HG02840 (cell line): ENCODE data around the gene CDC34.

Experiments used
- ATAC-seq: cut with Tn5 transposase; IDR thresholded peaks from one replicate; pipeline ENCODE4 v1.9.1; 2021; ENCODE audit warnings: mild to moderate bottlenecking, moderate library complexity, moderate number of reproducible peaks; ENCODE audit not compliant: unreplicated experiment, low FRiP score

The CDC34 gene

DNA sequence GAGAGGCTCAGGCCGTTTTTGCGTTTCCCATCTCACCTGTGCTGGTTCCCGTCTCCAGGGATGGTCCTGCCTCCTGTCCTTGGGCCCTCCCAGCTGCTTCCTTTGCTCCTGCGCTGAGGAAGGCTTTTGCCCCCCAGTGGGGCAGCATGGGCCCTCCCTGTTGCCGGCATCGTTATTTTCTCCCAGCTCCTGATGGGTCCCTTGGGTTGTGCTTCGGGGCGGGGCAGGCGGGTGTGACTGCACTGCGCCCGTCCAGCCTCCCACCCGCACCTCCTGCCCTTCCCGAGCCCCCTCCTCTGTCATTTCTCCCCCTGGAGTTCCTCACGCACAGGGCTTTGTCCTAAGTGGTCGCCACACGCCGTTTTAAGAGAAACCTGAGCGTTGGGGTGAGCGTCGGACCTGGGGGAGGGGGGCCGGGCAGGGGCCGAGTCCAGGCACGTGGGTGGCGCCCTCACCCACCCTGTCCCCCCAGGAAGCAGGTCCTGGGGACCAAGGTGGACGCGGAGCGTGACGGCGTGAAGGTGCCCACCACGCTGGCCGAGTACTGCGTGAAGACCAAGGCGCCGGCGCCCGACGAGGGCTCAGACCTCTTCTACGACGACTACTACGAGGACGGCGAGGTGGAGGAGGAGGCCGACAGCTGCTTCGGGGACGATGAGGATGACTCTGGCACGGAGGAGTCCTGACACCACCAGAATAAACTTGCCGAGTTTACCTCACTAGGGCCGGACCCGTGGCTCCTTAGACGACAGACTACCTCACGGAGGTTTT is 9.5 kb downstream of the CDC34 start:
- no peak for ATAC-seq

DNA sequence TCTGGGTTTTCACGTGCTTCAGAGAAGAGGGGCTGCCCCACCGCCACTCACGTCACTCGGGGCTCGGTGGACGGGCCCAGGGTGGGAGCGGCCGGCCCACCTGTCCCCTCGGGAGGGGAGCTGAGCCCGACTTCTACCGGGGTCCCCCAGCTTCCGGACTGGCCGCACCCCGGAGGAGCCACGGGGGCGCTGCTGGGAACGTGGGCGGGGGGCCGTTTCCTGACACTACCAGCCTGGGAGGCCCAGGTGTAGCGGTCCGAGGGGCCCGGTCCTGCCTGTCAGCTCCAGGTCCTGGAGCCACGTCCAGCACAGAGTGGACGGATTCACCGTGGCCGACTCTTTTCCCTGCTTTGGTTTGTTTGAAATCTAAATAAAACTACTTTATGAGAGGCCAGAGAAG is 10.1 kb downstream of the CDC34 start:
- ATAC-seq, result no peak

DNA sequence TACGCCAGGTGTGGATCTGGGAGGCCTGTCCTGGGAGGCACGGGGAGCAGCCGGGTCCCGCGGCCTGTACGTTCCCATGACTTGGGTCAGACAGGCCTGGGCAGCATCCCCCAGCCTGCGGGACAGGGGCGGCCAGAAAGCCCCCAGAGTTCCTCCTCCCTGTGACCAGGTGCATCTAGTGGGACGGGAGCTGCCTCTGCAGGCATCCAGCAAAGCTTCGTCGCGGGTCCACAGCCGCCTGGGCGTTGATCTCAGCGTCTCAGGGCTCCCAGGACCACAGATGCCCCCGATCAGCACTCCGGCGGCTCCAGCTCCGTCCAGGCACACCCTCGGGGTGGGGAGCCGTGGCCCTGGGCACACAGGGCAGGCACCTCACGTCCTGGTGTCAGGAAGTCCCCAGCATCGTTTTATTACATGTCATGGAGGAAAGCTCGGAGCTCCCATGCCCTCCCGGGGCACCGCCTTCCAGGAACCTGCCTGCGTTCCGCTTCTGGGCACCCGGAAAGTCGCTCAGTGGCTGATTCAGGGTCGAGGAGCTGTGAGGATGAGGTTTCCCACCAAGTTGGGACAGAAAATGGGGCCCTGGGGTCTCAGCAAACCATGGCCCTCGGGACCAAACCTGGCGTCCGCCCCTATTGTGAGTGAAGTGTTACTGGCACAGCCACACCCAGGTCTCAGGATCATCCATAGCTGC is 10.8 kb downstream of the CDC34 start:
- no peak for ATAC-seq

DNA sequence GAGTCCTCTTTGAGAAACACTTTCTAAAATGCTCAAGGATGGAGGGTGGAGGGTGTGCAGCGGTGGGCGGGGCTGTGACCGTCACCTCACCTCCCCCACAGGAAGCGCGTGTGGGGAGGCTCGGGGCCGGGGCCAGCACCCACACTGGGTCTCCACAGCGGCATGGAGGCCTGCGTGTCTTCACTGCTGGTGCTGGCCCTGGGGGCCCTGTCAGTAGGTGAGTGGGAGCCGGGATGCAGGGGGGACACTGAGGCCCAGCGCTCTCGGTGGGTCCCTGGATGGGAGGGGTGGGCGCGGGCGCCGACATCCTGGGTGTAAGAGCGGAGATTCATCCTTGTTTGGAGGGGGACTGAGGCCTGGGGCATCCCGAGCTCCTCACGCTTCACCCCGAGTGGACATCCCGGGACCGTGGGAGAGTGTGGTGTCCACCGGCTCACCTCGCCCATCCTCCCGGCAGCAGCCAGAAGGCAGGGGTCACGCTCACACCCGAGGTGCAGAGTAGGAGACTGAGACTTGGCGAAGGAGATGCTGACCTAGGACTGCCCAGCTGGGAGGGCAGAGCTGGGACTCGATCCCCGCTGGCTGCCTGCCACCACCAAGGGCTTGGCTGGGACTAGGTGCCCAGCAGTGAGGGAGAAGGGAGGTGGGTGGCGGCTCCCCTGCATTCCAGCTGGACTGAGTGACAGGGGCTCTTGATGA is 12.5 kb downstream of the CDC34 start, which contains the start of gene GZMM:
Gene GZMM, plus strand, starts transcription at position 144 of the 699 bp plus-strand sequence. Its CDS starts 19 bp downstream, at position 163.
- no peak for ATAC-seq

DNA sequence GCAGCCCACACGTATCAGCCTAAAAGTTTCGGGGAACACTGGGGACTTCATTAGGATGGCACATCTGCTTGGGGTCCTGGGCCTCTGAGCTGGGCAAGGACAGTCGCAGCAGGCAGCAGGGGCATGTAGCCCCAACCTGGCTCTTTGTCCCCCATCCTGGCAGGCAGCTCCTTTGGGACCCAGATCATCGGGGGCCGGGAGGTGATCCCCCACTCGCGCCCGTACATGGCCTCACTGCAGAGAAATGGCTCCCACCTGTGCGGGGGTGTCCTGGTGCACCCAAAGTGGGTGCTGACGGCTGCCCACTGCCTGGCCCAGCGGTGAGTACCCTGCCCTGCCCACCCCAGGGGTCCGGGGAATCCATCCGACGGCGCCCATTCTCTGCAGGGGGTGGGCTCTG is 15.6 kb downstream of the CDC34 start:
- no peak for ATAC-seq

DNA sequence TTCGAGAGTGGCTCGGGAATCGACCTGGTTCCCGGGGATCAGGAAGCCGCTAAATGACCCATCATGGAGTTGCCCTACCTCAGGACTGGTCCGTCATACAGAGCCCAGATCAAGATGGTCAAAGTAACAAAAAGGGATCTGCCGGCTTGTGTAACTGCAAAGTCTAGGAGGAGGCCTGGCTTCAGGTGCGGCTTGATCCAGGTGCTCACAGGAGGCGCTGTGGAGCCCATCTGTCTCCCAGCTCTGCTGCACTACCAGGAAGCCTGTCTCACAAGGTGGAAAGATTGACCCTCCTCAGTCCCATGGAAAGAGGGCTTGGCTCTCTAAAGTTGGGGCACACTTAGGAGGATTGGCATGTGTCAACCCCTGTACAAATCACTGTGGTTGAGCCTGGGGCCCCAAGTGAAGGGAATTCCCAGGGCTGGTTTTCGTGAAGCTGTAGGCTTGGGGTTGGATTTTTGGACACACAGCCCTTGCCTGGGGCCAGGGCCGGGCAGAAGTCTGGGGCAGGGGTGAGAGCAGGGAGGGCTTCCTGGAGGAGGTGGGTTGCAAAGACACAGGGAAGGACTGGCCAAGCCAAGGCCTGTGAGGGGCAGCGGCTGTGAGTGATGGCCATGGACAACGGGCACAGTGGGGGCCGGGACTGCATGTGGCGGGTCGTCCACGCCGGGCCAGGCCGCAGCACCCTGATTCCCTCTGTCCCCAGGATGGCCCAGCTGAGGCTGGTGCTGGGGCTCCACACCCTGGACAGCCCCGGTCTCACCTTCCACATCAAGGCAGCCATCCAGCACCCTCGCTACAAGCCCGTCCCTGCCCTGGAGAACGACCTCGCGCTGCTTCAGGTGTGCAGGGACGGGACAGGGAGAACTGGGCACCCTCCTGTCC is 16.5 kb downstream of the CDC34 start:
- ATAC-seq, result no peak

DNA sequence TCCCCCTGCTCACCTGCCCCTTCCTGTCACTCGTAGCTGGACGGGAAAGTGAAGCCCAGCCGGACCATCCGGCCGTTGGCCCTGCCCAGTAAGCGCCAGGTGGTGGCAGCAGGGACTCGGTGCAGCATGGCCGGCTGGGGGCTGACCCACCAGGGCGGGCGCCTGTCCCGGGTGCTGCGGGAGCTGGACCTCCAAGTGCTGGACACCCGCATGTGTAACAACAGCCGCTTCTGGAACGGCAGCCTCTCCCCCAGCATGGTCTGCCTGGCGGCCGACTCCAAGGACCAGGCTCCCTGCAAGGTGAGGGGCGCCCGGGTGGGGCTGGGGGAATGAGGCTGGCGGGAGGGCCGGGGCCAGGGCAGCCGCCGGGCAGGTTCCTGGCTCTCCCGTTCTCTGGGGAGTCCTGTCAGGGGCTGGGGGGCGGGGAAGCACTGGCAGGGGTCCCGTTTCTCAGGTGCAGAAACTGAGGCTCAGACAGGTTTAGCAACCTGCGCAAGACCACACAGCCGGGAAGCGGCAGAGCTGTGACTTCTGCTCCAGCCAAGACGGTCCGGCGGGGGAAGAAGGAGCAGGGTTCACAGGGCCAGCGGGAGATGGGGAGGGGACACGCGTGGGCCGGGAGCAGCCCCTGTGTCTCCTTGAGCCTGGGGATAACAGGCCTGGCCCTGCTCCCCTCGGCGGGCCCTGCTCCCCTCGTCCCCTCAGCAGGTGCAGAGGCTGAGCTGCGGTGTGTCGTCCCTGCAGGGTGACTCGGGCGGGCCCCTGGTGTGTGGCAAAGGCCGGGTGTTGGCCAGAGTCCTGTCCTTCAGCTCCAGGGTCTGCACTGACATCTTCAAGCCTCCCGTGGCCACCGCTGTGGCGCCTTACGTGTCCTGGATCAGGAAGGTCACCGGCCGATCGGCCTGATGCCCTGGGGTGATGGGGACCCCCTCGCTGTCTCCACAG is 17.6 kb downstream of the CDC34 start:
- ATAC-seq, result no peak

DNA sequence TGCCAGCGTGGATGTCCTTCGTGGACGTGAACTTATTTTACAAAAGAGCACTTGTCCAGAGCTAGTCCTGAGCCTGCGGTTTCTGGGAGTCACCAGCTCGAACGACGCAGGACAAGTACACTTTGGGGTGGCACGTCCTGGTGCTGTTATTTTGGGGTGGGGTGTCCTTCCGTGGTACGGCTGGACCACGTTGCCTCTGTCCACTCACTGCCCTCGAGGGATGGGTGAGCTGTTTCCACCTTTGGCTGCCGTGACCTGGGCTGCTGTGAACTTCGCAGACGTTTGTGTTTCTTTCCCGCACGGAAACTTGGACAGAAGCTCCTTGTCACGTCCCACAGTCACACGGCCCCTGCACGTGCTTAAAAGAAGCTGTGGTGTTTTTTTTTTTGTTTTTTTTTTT is 23.3 kb downstream of the CDC34 start:
- no peak for ATAC-seq

DNA sequence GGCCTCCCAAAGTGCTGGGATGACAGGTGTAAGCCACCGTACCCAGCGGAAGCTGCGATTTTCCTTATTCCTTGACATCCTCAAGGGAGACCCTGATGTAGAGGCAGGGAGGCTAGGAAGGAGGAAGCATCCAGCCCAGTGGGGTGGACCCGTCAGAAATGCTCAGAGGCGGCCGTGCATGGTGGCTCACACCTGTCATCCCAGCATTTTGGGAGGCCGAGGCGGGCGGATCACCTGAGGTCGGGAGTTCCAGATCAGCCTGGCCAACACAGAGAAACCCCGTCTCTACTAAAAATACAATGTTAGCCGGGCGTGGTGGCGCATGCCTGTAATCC is 23.9 kb downstream of the CDC34 start:
- no peak for ATAC-seq

DNA sequence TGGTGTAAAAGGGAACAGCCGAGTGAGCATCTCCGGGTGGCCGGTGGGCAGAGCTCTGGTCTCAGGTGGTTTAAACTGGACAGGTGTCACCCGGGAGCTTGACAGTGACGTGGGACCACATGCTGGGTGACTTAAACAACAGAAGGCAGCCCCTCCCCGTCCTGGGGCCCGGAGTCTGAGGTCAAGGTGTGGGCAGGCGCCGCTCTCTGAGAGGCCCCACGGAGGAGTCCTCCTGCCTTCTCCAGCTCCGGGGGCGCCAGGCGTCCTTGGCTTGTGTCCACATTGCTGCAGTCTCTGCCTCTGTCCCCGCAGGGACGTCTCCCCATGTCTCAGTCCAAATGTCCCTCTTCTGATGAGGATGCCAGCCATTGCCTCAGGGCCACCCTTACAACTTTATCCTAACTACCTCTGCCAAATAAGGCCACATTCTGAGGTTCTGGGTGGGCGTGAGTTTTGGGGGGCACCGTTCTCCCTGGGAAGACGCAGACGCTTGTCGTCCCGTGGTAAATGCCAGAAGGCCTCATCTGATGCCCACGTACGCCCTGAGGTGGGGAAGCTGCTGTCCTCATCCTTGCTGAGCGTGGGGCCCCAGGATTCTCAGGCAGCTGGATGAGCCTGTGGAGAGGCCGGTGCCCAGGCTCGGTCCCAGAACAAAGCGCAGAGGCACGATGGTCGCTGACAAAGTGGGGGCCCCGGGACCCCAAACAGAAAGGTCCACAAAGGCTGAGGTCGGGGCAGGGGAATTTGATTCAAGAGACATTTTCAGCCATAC is 25.2 kb downstream of the CDC34 start:
- ATAC-seq, result no peak

DNA sequence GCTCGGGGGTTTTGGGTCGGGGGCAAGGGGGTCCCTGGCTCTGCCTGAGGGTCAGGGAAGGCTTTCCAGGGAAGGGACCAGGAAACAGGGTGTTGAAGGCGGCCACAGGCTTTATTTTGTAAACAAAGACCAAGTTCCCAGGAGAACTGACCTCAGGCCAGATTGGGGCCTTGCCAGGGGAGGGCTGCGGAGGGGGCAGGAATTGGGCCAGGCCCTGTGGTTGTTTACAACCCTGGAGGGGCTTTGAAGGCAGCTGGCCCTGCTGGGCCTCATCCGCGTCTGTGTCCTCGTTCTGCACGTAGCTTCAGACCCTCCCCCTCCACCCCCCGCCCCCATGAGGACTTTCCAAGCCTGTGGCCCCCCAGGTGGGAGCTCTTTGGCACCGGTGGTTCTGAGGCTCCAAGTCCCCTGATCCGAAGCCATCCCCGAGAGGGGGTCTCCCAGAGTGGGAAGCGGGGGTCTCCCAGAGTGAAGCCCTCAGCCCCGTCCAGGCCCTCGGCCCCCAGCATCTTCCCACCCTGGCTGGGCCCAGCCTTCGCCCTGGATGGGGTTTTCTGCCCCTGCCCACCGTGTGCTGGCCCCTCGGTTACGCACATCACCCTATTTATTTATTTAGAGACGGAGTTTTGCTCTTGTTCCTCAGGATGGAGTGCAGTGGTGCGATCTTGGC is 27.3 kb downstream of the CDC34 start:
- ATAC-seq, result no peak

DNA sequence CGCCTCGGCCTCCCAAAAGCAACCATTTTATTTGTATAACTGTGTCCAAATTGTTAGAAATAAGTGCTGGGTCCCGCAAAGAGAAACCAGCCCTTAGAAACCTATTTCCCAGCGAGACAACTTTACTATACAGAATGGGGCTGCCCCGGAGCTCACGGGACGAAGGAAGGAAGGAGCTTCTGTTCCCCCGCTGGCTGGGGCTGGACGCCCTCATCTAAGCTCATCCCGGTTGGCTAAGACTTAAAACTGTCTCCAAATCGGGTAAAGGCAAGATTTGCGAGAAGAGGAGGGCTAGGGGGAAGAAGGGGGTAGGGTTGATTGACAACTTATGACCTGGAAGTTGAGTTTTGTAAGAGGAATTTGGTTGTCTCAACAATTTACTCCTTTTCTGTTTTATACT is 28.6 kb downstream of the CDC34 start:
- no peak for ATAC-seq

DNA sequence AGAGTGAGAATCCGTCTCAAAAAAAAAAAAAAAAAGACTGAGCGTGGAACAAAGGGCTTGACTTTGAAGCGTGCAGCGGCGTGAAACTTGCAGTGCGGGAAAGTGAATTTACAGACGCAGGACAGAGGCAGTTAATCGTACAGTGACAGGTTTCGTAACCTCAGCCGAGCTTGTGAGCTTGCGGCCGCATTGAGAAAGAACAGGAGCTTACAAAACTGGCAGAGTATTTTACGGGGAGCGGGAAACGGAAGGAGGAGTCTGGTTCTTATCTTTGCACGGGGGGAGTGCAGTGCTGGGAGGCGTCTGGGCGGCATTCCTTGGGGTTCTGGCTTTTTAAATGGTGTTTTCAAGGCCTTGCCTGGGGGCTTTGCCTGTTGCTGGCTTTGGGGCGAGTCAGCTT is 34.8 kb downstream of the CDC34 start:
- ATAC-seq, result no peak

DNA sequence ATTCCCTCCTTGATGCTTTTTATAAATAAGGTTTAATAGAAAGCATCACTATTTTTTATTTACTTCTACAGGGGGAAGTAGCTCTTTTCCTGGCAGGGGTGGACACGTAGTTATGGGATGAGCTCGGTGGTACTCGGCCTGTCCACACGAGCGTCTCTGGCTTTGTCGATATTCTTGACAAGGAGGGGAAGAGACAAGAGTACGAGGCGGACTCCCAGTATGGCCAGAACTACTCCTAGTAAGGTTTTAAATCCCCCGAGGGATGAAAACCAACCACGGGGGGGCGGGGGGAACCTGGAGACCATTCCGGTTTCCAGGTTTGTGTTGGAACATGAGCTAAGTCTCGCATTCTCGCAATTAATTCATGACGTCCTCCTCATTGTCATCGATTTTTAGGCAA is 35.3 kb downstream of the CDC34 start:
- ATAC-seq, result no peak

DNA sequence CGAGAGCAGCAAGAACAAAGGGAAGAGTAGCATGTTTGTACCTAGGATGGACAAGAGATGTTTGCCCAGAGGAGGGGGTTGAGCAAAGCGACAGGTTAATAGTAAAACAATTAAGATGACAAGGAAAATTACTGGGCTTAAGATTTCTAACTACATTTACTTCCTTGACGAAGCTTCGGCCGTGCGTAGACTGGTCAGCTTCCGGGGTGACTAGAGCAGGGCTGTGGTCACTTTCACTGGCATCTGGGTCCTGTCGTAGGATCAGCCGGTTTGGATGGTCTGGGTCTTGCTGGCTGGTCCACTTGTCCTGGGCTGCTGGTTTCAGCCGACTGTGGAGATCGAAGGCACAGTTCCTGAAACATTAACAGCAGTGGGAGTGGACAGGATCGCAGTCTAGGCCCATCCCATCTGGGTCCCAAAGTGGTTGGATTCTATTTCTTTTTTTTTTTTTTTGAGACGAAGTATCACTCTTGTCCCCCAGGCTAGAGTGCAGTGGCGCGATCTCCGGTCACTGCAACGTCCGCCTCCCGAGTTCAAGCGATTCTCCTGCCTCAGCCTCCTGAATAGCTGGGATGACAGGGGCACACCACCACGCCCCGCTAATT is 35.8 kb downstream of the CDC34 start:
- no peak for ATAC-seq

DNA sequence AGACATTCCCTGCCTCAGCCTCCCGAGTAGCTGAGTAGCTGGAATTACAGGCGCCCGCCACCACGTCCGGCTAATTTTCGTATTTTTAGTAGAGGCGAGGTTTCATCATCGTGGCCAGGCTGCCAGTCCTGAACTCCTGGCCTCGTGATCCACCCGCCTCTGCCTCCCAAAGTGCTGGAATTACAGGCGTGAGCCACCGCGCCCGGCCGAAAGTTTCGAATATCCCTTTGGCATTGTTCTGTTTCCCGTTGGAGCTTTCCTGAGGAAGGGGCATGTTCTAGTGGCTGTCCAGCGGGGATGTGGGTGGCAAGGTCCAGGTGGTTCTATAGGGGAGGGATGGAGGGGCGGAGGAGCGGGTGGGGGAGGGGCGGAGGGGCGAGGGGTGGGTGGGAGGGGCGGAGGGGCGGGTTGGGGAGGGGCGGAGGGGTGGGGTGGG is 38.7 kb downstream of the CDC34 start:
- ATAC-seq, result no peak

DNA sequence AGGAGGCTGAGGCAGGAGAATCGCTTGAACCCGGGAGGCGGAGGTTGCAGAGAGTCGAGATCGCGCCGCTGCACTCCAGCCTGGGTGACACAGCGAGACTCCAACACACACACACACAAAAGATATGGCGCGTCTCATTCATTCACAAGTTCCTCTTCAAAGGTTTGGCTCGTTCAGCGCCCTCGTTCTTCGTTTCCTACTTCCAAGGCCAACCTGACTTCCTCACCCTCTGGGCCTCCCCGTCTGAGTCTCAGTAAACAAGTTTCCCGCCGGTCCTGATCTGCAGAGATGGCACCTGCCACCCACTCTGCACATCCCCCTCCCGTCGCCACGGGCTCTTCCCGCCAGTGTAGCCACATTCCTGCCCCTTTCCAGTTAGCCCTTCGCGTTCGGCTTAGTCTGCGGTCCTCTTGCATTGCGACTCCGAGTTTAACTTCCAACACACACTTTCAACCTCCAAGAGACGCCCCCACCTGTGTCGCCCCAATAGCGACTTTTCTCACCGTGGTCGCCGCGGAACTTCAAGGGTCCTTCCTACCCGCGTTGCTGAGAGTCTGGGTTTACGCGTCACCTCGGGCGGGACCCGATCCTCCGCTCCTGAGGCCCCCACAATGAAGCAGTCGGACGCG is 39.5 kb downstream of the CDC34 start:
- no peak for ATAC-seq
